Common myeloid progenitor, CD34-positive (primary cell): Measurements from ENCODE around the gene SLC28A2. TPM values are rescaled to one million over a fixed set of nuclear protein-coding genes. Genes with fewer than 3 reads are reported as not detected.

Experiments
- CTCF ChIA-PET: fragments of 350-600 bp; sonication (Branson Sonifier 250); formaldehyde crosslinking; loops from one replicate; lab custom pipeline; 2021; ENCODE audit warnings: antibody characterized with exemption; lab: Charles Lee
- POLR2A ChIA-PET: fragments of 350-600 bp; sonication (Branson Sonifier 250); formaldehyde crosslinking; loops from one replicate; lab custom pipeline; 2021; ENCODE audit warnings: antibody characterized with exemption; lab: Charles Lee
- DNase-seq, 3 donors: peaks; one replicate each; pipeline versions ENCODE4 v3.0.0 to v3.0.0-alpha.2; 2013
- H3K27ac ChIP-seq, 2 experiments: 1 replicate in 1 of 2; 2 replicates in 1 of 2; pipeline ENCODE4 v1.7.0; 2013; ENCODE audit warnings: inconsistent platforms in 2 of 2, low read length in 2 of 2, mild to moderate bottlenecking in 2 of 2, low read depth in 1 of 2, moderate library complexity in 1 of 2; ENCODE audit not compliant: severe bottlenecking in 2 of 2, insufficient read depth in 1 of 2, poor library complexity in 1 of 2
- H3K27me3 ChIP-seq, 5 experiments: replicated peaks in 2 of 5; 1 replicate in 3 of 5; 2 replicates in 2 of 5; pipeline versions ENCODE4 v1.6.1 to v1.7.0; 2013; ENCODE audit warnings: low read length in 4 of 5, mild to moderate bottlenecking in 2 of 5, moderate library complexity in 2 of 5, inconsistent platforms in 1 of 5; ENCODE audit not compliant: insufficient read depth in 5 of 5, control insufficient read depth in 4 of 5
- H3K36me3 ChIP-seq, 4 experiments: 1 replicate in 2 of 4; 2 replicates in 2 of 4; pipeline versions ENCODE4 v1.6.1 to v1.7.0; 2013; ENCODE audit warnings: low read length in 3 of 4, control low read depth in 1 of 4, mild to moderate bottlenecking in 1 of 4; ENCODE audit not compliant: control insufficient read depth in 4 of 4, insufficient read depth in 4 of 4
- H3K4me1 ChIP-seq, 4 experiments: 1 replicate in 3 of 4; 2 replicates in 1 of 4; pipeline versions ENCODE4 v1.6.1 to v1.7.1; 2013; ENCODE audit warnings: low read length in 3 of 4, mild to moderate bottlenecking in 3 of 4, control low read depth in 1 of 4, inconsistent platforms in 1 of 4, moderate library complexity in 1 of 4; ENCODE audit not compliant: control insufficient read depth in 4 of 4, insufficient read depth in 4 of 4; ENCODE audit errors: control extremely low read depth in 1 of 4
- H3K4me3 ChIP-seq, 7 experiments: 1 replicate in 4 of 7; 2 replicates in 3 of 7; pipeline versions ENCODE4 v1.5.1 to v1.7.0; 2013; ENCODE audit warnings: mild to moderate bottlenecking in 7 of 7, low read length in 6 of 7, moderate library complexity in 6 of 7, inconsistent platforms in 2 of 7, low read depth in 2 of 7, control low read depth in 1 of 7; ENCODE audit not compliant: insufficient read depth in 4 of 7, control insufficient read depth in 1 of 7; ENCODE audit errors: extremely low read depth in 1 of 7
- H3K9me3 ChIP-seq, 5 experiments: 1 replicate in 4 of 5; 2 replicates in 1 of 5; pipeline versions ENCODE4 v1.6.1 to v1.7.1; 2013; ENCODE audit warnings: low read length in 4 of 5, mild to moderate bottlenecking in 2 of 5, inconsistent platforms in 1 of 5, low read depth in 1 of 5, moderate library complexity in 1 of 5; ENCODE audit not compliant: control insufficient read depth in 4 of 5, insufficient read depth in 2 of 5; ENCODE audit errors: control extremely low read depth in 1 of 5
- WGBS: methylation state at CpG from one replicate; pipeline ENCODE4 v1.1.5; 2013; ENCODE audit not compliant: insufficient coverage; 5-methylcytosine and 5-hydroxymethylcytosine counted together
- polyA plus RNA-seq: library from polyadenylated mRNA; unstranded; fragments of 120-200 nt; gene quantifications from one replicate; pipeline ENCODE4 v1.2.1, GENCODE V29; 2013

The SLC28A2 gene, protein sequence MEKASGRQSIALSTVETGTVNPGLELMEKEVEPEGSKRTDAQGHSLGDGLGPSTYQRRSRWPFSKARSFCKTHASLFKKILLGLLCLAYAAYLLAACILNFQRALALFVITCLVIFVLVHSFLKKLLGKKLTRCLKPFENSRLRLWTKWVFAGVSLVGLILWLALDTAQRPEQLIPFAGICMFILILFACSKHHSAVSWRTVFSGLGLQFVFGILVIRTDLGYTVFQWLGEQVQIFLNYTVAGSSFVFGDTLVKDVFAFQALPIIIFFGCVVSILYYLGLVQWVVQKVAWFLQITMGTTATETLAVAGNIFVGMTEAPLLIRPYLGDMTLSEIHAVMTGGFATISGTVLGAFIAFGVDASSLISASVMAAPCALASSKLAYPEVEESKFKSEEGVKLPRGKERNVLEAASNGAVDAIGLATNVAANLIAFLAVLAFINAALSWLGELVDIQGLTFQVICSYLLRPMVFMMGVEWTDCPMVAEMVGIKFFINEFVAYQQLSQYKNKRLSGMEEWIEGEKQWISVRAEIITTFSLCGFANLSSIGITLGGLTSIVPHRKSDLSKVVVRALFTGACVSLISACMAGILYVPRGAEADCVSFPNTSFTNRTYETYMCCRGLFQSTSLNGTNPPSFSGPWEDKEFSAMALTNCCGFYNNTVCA
- polyA plus RNA-seq = 0.01 TPM

DNA sequence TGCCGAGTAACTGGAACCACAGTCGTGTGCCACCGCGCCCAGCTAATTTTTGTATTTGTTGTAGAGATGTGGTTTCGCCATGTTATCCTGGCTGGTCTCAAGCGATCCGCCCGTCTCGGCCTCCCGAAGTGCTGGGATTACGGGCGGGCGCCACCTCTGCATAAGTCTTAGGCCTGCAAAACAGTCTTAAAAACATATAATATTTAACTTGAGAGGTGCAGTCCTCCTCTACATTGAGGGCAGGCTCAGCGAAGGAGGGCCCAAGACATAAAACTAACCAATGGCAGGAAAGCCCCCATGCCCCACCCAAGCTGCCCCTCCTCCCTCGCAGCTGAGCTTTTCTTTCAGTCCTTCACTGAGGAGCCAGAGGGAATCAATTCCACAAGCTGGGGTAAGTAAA is at the start of gene SLC28A2:
SLC28A2 (plus strand) TSS at position 347 of the 400 bp plus-strand sequence. CDS start 982 bp downstream, outside the sequence.
- ChIA-PET CTCF (no interaction called here), POLR2A (no interaction called here)
- H3K4me1 ChIP-seq = no peaks in the 10 kb centered on the region
- no peak within 1 kb of the TSS for H3K27ac ChIP-seq
- no peaks in the 10 kb centered on the region for H3K27me3 ChIP-seq
- no peaks in the 10 kb centered on the region for H3K36me3 ChIP-seq
- no peak for DNase-seq
- 100% methylated on average over 4 of the region's 15 CpGs for WGBS
- H3K9me3 ChIP-seq = peaks cover 0 to 3% (median 0%) of the 10 kb centered on the region in 5 experiments
- H3K4me3 ChIP-seq = no peak within 1 kb of the TSS

DNA sequence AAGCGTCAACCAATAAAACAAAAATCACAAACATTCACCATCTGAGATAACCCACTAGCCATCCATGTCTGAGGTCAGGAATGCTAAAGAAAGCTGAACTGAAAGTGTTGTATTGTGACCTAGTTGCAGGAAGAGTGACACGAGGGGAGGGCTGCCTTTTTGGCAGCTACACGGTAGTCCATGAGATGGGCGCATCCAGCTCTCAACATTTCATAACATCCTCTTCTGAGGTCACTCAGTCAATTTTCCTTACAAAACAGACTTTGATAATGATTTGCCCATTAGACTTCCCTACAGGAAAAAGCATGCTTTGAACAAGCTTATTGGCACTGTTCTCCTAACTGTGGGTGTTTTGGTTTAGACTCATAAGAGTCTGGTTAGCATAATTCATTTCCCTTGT is 48.9 kb upstream of the SLC28A2 start:
- H3K4me1 ChIP-seq = peaks cover 4 to 30% (median 20%) of the 10 kb centered on the region in 4 experiments
- DNase-seq = no peak
- 50% methylated on average over 2 of the region's 4 CpGs for WGBS
- H3K27me3 ChIP-seq = no peaks in the 10 kb centered on the region
- CTCF ChIA-PET = interaction anchor here (0.7 to 8.0 kb wide), 9 partner anchors 9 to 199 kb away, joined by 3 to 179 read pairs (median 3); a partner anchor contains a TSS
- H3K4me3 ChIP-seq = no peak overlapping the region
- H3K36me3 ChIP-seq = no peaks in the 10 kb centered on the region
- H3K27ac ChIP-seq = no peak overlapping the region
- no peaks in the 10 kb centered on the region for H3K9me3 ChIP-seq
- POLR2A ChIA-PET = no interaction called here

DNA sequence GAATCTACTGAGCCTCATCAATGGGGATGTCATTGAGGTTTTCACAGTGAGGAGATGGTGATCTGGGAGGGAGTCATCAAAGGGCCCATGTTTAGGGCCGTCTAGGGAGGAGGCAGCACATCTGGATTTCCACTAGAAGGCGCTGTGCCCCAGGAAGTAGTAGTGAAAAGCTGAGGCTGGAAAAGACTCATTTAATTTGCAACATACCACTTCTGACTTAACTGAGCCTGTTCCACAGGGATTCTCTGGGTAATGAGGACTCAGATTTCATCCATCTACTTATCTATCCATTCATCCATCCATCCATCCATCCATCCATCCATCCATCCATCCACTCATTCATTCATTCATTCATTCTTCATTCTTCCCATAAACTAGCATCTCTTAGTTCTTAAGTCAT is 46.8 kb upstream of the SLC28A2 start:
- Histone ChIP-seq H3K4me3 (no peak overlapping the region), H3K4me1 (peaks cover 4 to 20% (median 10%) of the 10 kb centered on the region in 4 experiments), H3K9me3 (no peaks in the 10 kb centered on the region), H3K27ac (no peak overlapping the region), H3K27me3 (no peaks in the 10 kb centered on the region), H3K36me3 (no peaks in the 10 kb centered on the region)
- CTCF ChIA-PET = interaction anchor here (0.7 to 8.0 kb wide), 30 partner anchors 9 to 256 kb away, joined by 3 to 179 read pairs (median 4); a partner anchor contains a TSS
- DNase-seq = peak; percentile 69 to 82 (median 77)
- POLR2A ChIA-PET = no interaction called here
- WGBS = 0% methylated on average over 1 of the region's 2 CpGs

DNA sequence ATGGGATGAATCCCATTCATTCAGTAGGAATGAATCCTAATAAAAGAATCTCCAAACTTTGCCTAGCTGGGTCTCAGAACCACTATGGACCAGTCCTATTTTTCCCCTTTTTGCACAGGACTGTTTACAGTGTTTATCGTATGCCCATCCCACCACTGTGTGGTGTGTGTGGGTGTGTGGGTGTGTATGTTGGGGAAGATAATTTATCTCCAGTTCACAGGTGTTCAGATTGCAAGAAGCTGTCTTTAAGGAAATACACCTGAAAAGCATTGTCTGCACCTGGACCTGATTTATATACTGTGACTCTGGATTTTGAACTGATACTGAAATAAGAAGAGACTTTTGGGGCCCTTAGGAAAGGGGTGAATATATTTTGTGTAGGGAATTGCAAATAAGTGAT is 39.5 kb upstream of the SLC28A2 start:
- Histone ChIP-seq H3K27ac (no peak overlapping the region), H3K36me3 (no peaks in the 10 kb centered on the region), H3K4me3 (no peak overlapping the region), H3K27me3 (peaks cover 0 to 3% (median 0%) of the 10 kb centered on the region in 5 experiments), H3K9me3 (peaks cover 0 to 2% (median 0%) of the 10 kb centered on the region in 5 experiments), H3K4me1 (no peaks in the 10 kb centered on the region)
- ChIA-PET POLR2A (no interaction called here), CTCF (interaction anchor here (1.3 to 4.6 kb wide), 5 partner anchors 8 to 68 kb away, joined by 3 to 19 read pairs (median 5); no protein-coding TSS in a partner anchor)
- no peak for DNase-seq
- no CpG with 5 or more reads among the region's 1 CpG for WGBS

DNA sequence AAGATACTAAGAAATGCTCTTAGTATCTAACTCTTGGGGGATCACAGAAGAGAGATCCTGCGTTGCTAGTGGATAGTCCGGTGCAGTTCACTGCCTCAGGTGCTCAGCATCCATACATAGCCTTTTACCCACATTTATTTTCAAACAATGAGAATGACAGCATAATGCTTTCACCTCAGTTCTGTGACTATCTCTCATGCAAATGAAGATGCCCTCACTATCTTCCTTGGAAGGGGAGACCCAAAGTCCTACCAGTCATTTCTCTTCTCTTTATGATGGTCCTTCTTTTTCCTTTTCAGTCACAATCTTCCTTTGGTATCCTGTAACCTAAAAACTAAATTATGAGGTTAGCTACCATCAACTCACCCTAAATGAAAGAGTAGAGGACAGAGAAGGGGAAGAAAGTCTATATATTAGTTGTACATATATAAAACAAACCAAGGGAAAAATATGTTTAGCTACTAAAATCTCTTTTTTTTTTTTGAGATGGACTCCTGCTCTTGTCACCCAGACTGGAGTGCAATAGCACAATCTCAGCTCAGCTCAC is 30.9 kb upstream of the SLC28A2 start:
- CTCF ChIA-PET = no interaction called here
- no peak for DNase-seq
- Histone ChIP-seq H3K27me3 (peaks cover 0 to 4% (median 2%) of the 10 kb centered on the region in 5 experiments), H3K4me3 (no peak overlapping the region), H3K27ac (no peak overlapping the region), H3K9me3 (no peaks in the 10 kb centered on the region), H3K36me3 (no peaks in the 10 kb centered on the region), H3K4me1 (no peaks in the 10 kb centered on the region)
- 93% methylated on average over 2 of the region's 2 CpGs for WGBS
- POLR2A ChIA-PET = no interaction called here

DNA sequence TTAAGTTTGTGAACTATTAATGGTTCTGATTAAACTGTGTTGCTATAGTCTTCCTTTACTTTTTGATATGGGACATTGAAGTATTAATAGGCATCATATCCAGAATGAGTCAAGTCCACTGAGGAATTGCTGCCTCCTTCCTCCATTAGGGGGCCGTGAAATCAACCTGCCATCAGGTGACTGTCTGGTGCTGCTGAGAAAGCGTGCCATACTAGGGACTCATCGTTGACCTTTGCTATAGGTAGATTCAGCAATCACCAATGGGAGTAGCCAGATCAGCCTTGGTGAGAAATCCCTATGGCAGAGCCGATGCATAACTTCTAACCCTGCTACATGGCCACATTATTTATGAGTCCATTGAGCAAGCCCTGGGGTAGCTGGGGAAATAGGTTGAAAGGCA is 30.1 kb upstream of the SLC28A2 start:
- WGBS = 82% methylated on average over 3 of the region's 4 CpGs
- Histone ChIP-seq H3K4me3 (no peak overlapping the region), H3K36me3 (no peaks in the 10 kb centered on the region), H3K27ac (no peak overlapping the region), H3K4me1 (no peaks in the 10 kb centered on the region), H3K9me3 (no peaks in the 10 kb centered on the region), H3K27me3 (peaks cover 0 to 4% (median 2%) of the 10 kb centered on the region in 5 experiments)
- no peak for DNase-seq
- CTCF ChIA-PET = interaction anchor here (0.8 to 0.9 kb wide), 2 partner anchors 16 to 60 kb away, joined by 3 read pairs; no protein-coding TSS in a partner anchor
- POLR2A ChIA-PET = no interaction called here
